ENCODE results near the gene OR8B4.

DNA sequence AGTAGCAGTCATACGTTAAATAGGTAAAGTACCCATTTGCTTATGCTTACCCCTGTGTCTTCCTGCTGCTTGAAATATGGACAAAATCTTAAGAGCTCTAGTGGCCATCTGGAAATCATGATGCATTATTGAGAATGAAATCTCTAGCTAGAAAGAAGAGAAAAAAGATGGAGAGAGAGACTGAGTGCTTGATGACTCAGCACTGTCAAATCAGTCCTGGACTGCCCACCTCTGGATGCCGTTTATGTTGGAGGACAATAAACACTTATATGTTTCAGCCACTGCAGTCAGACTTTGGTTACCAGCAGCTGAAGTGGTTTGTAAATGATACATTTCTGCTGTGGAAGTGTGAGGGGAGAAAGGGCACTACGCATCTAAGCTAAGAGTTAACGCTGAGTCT, 3.6 kb downstream of the OR8B4 start:
- TF ChIP-seq EZH2phosphoT487 (IDR thresholded peaks at IDR 0.05; ENCODE audit: borderline replicate concordance) = no peak
- TF ChIP-seq, protein P1, sequence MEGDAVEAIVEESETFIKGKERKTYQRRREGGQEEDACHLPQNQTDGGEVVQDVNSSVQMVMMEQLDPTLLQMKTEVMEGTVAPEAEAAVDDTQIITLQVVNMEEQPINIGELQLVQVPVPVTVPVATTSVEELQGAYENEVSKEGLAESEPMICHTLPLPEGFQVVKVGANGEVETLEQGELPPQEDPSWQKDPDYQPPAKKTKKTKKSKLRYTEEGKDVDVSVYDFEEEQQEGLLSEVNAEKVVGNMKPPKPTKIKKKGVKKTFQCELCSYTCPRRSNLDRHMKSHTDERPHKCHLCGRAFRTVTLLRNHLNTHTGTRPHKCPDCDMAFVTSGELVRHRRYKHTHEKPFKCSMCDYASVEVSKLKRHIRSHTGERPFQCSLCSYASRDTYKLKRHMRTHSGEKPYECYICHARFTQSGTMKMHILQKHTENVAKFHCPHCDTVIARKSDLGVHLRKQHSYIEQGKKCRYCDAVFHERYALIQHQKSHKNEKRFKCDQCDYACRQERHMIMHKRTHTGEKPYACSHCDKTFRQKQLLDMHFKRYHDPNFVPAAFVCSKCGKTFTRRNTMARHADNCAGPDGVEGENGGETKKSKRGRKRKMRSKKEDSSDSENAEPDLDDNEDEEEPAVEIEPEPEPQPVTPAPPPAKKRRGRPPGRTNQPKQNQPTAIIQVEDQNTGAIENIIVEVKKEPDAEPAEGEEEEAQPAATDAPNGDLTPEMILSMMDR (conservative IDR thresholded peaks at IDR 0.05; ENCODE audit: low read length) = no peak

All from Loucy (cell line).